GM12892 (cell line): ENCODE measurements around the gene APCDD1.

Source experiments
- DNase-seq: peaks from one replicate; pipeline ENCODE4 v3.0.0; 2011; ENCODE audit not compliant: insufficient read length
- FAIRE-seq: peaks from 2 replicates; lab custom pipeline; 2011; peaks lifted over from hg19 to GRCh38; lab: Jason Lieb, UNC
- POLR2A ChIP-seq: IDR thresholded peaks from 2 replicates; pipeline ENCODE4 v1.6.1; 2011; ENCODE audit warnings: low read depth, low read length, control low read depth
- POLR2AphosphoS5 ChIP-seq: IDR thresholded peaks from 2 replicates; pipeline ENCODE4 v1.6.1; 2011; ENCODE audit warnings: low read depth, low read length, control low read depth
- TAF1 ChIP-seq: IDR thresholded peaks from 2 replicates; pipeline ENCODE4 v1.6.1; 2011; ENCODE audit warnings: low read depth, mild to moderate bottlenecking, control low read depth, low read length, borderline replicate concordance

Gene APCDD1

GRCh38 chr18:10417664-10418063 lies 36.8 kb upstream of the APCDD1 start:
- no peak for FAIRE-seq
- DNase-seq, result no peak
- TF ChIP-seq POLR2AphosphoS5 (no peak), TAF1 (no peak)

- no peak for DNase-seq
- FAIRE-seq, result no peak
- no peak for TF ChIP-seq TAF1
- no peak for TF ChIP-seq POLR2A
- TF ChIP-seq POLR2AphosphoS5, result no peak
Measured at GRCh38 chr18:10418836-10419235, 35.6 kb upstream of the APCDD1 start.

GRCh38 chr18:10419420-10420103 lies 34.9 kb upstream of the APCDD1 start:
- FAIRE-seq, result no peak
- no peak for DNase-seq

GRCh38 chr18:10420561-10421352 lies 33.7 kb upstream of the APCDD1 start:
- DNase-seq, result no peak
- no peak for FAIRE-seq
- TF ChIP-seq TAF1, result no peak
- TF ChIP-seq POLR2A, result no peak
- no peak for TF ChIP-seq POLR2AphosphoS5

More at GRCh38 chr18:10419420-10420103, 34.9 kb upstream of the APCDD1 start:
- TF ChIP-seq TAF1, result no peak
- TF ChIP-seq POLR2AphosphoS5, result no peak
- no peak for TF ChIP-seq POLR2A

- no peak for DNase-seq
- FAIRE-seq, result no peak
- TF ChIP-seq POLR2AphosphoS5 (no peak), POLR2A (no peak), TAF1 (no peak)
Measured at GRCh38 chr18:10421859-10422258, 32.6 kb upstream of the APCDD1 start.

- no peak for FAIRE-seq
- DNase-seq, result no peak
- TF ChIP-seq POLR2A (no peak), TAF1 (no peak), POLR2AphosphoS5 (no peak)
Measured at GRCh38 chr18:10422731-10423130, 31.7 kb upstream of the APCDD1 start.

GRCh38 chr18:10424585-10425307 lies 29.7 kb upstream of the APCDD1 start:
- TF ChIP-seq TAF1 (no peak), POLR2A (no peak)
- no peak for FAIRE-seq

GRCh38 chr18:10430677-10431076 lies 23.8 kb upstream of the APCDD1 start:
- DNase-seq (no peak), FAIRE-seq (no peak)
- TF ChIP-seq POLR2A (no peak), TAF1 (no peak), POLR2AphosphoS5 (no peak)

More at GRCh38 chr18:10424585-10425307, 29.7 kb upstream of the APCDD1 start:
- no peak for DNase-seq

- FAIRE-seq, result no peak
- no peak for TF ChIP-seq POLR2A
- no peak for TF ChIP-seq POLR2AphosphoS5
- TF ChIP-seq TAF1, result no peak
- no peak for DNase-seq
Measured at GRCh38 chr18:10431680-10432079, 22.8 kb upstream of the APCDD1 start.

GRCh38 chr18:10432781-10433180 lies 21.7 kb upstream of the APCDD1 start:
- no peak for FAIRE-seq
- TF ChIP-seq POLR2A, result no peak
- TF ChIP-seq TAF1, result no peak
- TF ChIP-seq POLR2AphosphoS5, result no peak
- DNase-seq, result no peak

- TF ChIP-seq POLR2AphosphoS5, result no peak
- TF ChIP-seq POLR2A, result no peak
- no peak for TF ChIP-seq TAF1
- DNase-seq, result no peak
- FAIRE-seq, result no peak
Measured at GRCh38 chr18:10436160-10436559, 18.3 kb upstream of the APCDD1 start.
